SU-DHL-6 (cell line): ENCODE results near the gene SLC24A3.

Source experiments
- H2AFZ ChIP-seq: fragments of 200-600 bp; sonication (generic); 2 replicates; pipeline ENCODE4 v1.6.1; 2014; ENCODE audit warnings: low read depth, mild to moderate bottlenecking, moderate library complexity, mixed read lengths, antibody characterized with exemption, low read length; ENCODE audit not compliant: severe bottlenecking
- H3F3A ChIP-seq: fragments of 200-600 bp; shearing (Covaris generic); 2 replicates; pipeline ENCODE4 v1.6.0; 2016; ENCODE audit warnings: antibody characterized with exemption, mild to moderate bottlenecking; ENCODE audit not compliant: insufficient read depth
- H3K27ac ChIP-seq: fragments of 200-600 bp; sonication (generic); 2 replicates; pipeline ENCODE4 v1.5.1; 2016; ENCODE audit warnings: low read depth, mild to moderate bottlenecking, low read length, moderate library complexity, mixed read lengths
- H3K27me3 ChIP-seq: fragments of 200-600 bp; sonication (generic), shearing (Covaris generic); 2 replicates; pipeline ENCODE4 v1.6.0; 2014; ENCODE audit warnings: mild to moderate bottlenecking, low read length
- H3K36me3 ChIP-seq: fragments of 200-600 bp; sonication (generic); 2 replicates; pipeline ENCODE4 v1.6.1; 2014; ENCODE audit warnings: mild to moderate bottlenecking, low read length, mixed read lengths
- H3K4me2 ChIP-seq: fragments of 300-600, 200-600 bp; shearing (Covaris generic), sonication (generic); 2 replicates; pipeline ENCODE4 v1.6.0; 2014; ENCODE audit warnings: low read length, low read depth, mild to moderate bottlenecking; ENCODE audit not compliant: poor library complexity, severe bottlenecking
- H3K4me3 ChIP-seq: fragments of 200-600 bp; sonication (generic); 2 replicates; pipeline ENCODE4 v1.5.1; 2014; ENCODE audit warnings: antibody characterized with exemption, low read length, mild to moderate bottlenecking, mixed read lengths; ENCODE audit not compliant: insufficient read depth, poor library complexity, severe bottlenecking
- H3K79me2 ChIP-seq: fragments of 200-600 bp; sonication (generic); 2 replicates; pipeline ENCODE4 v1.6.1; 2014; ENCODE audit warnings: mild to moderate bottlenecking, low read length, moderate library complexity; ENCODE audit not compliant: insufficient read depth
- H3K9ac ChIP-seq: fragments of 200-600 bp; sonication (generic); 2 replicates; pipeline ENCODE4 v1.7.0; 2014; ENCODE audit warnings: mild to moderate bottlenecking, low read length
- H3K9me2 ChIP-seq: fragments of 200-600 bp; sonication (generic); replicated peaks from 2 replicates; pipeline ENCODE4 v1.6.1; 2014; ENCODE audit warnings: low read length; ENCODE audit not compliant: insufficient read depth
- H3K9me3 ChIP-seq: fragments of 200-600 bp; sonication (generic); 2 replicates; pipeline ENCODE4 v1.6.1; 2014; ENCODE audit warnings: low read length, mixed read lengths; ENCODE audit not compliant: insufficient read depth
- H4K20me1 ChIP-seq: fragments of 200-600 bp; sonication (generic); 2 replicates; pipeline ENCODE4 v1.6.1; 2014; ENCODE audit warnings: low read depth, mild to moderate bottlenecking, antibody characterized with exemption, low read length, moderate library complexity, mixed read lengths
- CTCF ChIP-seq: fragments of 200-600 bp; sonication (generic); IDR thresholded peaks from one replicate; pipeline ENCODE4 v1.5.1; 2017; ENCODE audit warnings: antibody characterized with exemption, mild to moderate bottlenecking, low read length, moderate library complexity; ENCODE audit not compliant: insufficient read depth, poor library complexity, severe bottlenecking
- EZH2phosphoT487 ChIP-seq: fragments of 200-600 bp; sonication (generic), shearing (Covaris generic); conservative IDR thresholded peaks from 2 replicates; pipeline ENCODE4 v1.6.1; 2018; ENCODE audit warnings: mild to moderate bottlenecking, antibody characterized with exemption, low read length, moderate library complexity, mixed read lengths

SLC24A3 gene

GRCh38 chr20:19557291-19557690 lies 344.8 kb downstream of the SLC24A3 start:
- Histone ChIP-seq H3K9me3 (no peaks in the 10 kb centered on the region), H3K4me2 (no peak overlapping the region), H3K79me2 (no peaks in the 10 kb centered on the region), H3K36me3 (no peaks in the 10 kb centered on the region), H3K27me3 (no peaks in the 10 kb centered on the region), H3K9me2 (no peaks in the 10 kb centered on the region), H3K9ac (no peak overlapping the region), H3K27ac (no peak overlapping the region), H3F3A (no peaks in the 10 kb centered on the region), H3K4me3 (no peak overlapping the region), H4K20me1 (no peaks in the 10 kb centered on the region), H2AFZ (no peak overlapping the region)
- TF ChIP-seq EZH2phosphoT487, result no peak
- TF ChIP-seq CTCF, result no peak

- TF ChIP-seq EZH2phosphoT487 (no peak), CTCF (no peak)
- no peaks in the 10 kb centered on the region for H3K27me3 ChIP-seq
- H4K20me1 ChIP-seq, result no peaks in the 10 kb centered on the region
- no peaks in the 10 kb centered on the region for H3K79me2 ChIP-seq
- H3K4me2 ChIP-seq, result no peak overlapping the region
- H3K4me3 ChIP-seq, result no peak overlapping the region
- H3F3A ChIP-seq, result no peaks in the 10 kb centered on the region
- no peaks in the 10 kb centered on the region for H3K36me3 ChIP-seq
- H3K9me3 ChIP-seq, result no peaks in the 10 kb centered on the region
- no peak overlapping the region for H3K9ac ChIP-seq
- H3K27ac ChIP-seq, result no peak overlapping the region
- H3K9me2 ChIP-seq, result no peaks in the 10 kb centered on the region
- H2AFZ ChIP-seq, result no peak overlapping the region
Measured at GRCh38 chr20:19560881-19561480, 348.5 kb downstream of the SLC24A3 start.

GRCh38 chr20:19562426-19562825 lies 350.0 kb downstream of the SLC24A3 start:
- H3K9me3 ChIP-seq, result no peaks in the 10 kb centered on the region
- H3K9ac ChIP-seq, result no peak overlapping the region
- H3K27me3 ChIP-seq, result no peaks in the 10 kb centered on the region
- H3K79me2 ChIP-seq, result no peaks in the 10 kb centered on the region
- H3K9me2 ChIP-seq, result no peaks in the 10 kb centered on the region
- TF ChIP-seq EZH2phosphoT487, result no peak
- no peak for TF ChIP-seq CTCF
- no peaks in the 10 kb centered on the region for H4K20me1 ChIP-seq
- no peak overlapping the region for H3K4me3 ChIP-seq
- H3K27ac ChIP-seq, result no peak overlapping the region
- H3F3A ChIP-seq, result no peaks in the 10 kb centered on the region
- H3K36me3 ChIP-seq, result no peaks in the 10 kb centered on the region
- H2AFZ ChIP-seq, result no peak overlapping the region
- no peak overlapping the region for H3K4me2 ChIP-seq

- Histone ChIP-seq H3K79me2 (no peaks in the 10 kb centered on the region), H3K27ac (no peak overlapping the region)
Measured at GRCh38 chr20:19564261-19564660, 351.8 kb downstream of the SLC24A3 start.

More at GRCh38 chr20:19564261-19564660, 351.8 kb downstream of the SLC24A3 start:
- no peak overlapping the region for H2AFZ ChIP-seq
- H3K9me2 ChIP-seq, result no peaks in the 10 kb centered on the region
- H3K9ac ChIP-seq, result no peak overlapping the region
- H3F3A ChIP-seq, result no peaks in the 10 kb centered on the region
- H3K4me2 ChIP-seq, result no peak overlapping the region
- H3K27me3 ChIP-seq, result no peaks in the 10 kb centered on the region
- no peak for TF ChIP-seq CTCF
- TF ChIP-seq EZH2phosphoT487, result no peak
- H4K20me1 ChIP-seq, result no peaks in the 10 kb centered on the region
- no peaks in the 10 kb centered on the region for H3K9me3 ChIP-seq
- H3K4me3 ChIP-seq, result no peak overlapping the region
- no peaks in the 10 kb centered on the region for H3K36me3 ChIP-seq
